Fibroblast of skin of right biceps (primary cell): ENCODE measurements around the gene THSD7B.
"Not testable (repeated sequence)": the region's sequence is repeated elsewhere in the genome, so short reads cannot be mapped to it uniquely, and the experiment has no call there.

Source experiments
- DNase-seq: peaks from one replicate; pipeline ENCODE4 v3.0.0-alpha.2; 2013

Gene THSD7B

GRCh38 chr2:136962105-136962725, 196.9 kb downstream of the THSD7B start:
- DNase-seq: no peak

GRCh38 chr2:136966485-136966884, 201.1 kb downstream of the THSD7B start:
- DNase-seq: no peak

GRCh38 chr2:136980303-136980702, 215.0 kb downstream of the THSD7B start:
- DNase-seq: no peak

- DNase-seq: not testable (repeated sequence)
Observed at GRCh38 chr2:136981689-136982088, 216.3 kb downstream of the THSD7B start.

DNA sequence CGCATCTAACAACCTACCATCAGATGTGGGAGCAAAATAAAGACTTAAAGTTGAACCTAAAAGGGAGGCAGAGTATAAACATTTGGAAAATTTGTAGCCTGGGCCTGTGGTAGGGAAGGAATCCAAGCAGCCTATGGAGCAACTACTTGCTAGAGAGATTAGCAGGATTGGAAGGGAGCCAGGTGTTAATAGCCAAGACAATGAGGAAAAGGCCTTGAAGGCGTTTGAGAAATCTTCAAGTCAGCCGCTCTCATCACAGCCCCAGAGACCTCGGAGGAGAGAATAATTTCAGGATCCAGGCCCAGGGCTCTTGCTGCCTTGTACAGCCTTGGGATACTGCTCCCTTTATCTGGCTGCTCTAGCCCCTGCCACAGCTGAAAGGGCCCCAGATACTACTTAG, 219.7 kb downstream of the THSD7B start:
- DNase-seq: no peak

- DNase-seq: no peak
Observed at GRCh38 chr2:136986605-136987221, 221.4 kb downstream of the THSD7B start.

GRCh38 chr2:136990316-136990715, 225.0 kb downstream of the THSD7B start:
- no peak for DNase-seq

DNA sequence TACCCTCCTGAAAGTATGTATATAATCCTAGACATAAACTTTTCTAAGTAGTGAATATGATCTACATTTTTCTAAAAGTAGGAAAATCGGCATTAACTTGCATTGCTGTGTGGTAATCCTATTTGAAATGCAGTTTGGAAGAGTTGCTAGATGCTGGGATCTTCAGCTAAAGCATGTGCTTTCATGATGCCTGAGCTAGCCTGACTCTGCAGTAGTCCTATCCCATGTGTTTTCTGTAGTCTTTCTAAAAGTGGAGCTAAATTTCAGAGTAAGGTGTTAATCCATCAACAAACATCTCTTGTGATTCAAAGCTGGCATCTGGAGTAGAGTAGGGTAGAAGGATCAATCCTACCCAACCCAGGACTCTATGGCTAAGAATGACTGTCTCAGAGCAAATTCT, 229.4 kb downstream of the THSD7B start:
- DNase-seq: no peak

GRCh38 chr2:136997557-136997956, 232.2 kb downstream of the THSD7B start:
- DNase-seq: no peak

DNA sequence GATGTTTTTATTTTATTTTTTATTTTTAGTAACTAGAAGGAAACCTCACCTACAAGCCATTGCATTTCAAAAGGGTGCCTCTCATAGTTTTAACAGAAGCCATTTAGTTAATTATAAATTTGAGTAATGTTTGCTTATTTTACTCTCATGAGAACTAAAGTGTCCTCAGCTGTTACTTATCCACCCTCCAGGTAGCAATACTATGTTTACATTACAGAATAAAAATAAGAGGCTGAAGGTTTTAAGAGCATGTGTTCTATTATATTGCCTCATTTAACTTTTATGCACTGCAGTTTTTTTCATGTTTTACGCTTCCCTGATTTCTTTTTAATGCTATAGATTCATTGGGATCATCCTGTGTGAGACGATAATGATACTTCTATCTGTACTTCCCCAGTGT, 235.5 kb downstream of the THSD7B start:
- no peak for DNase-seq

GRCh38 chr2:137002896-137003295, 237.6 kb downstream of the THSD7B start:
- no peak for DNase-seq

- DNase-seq: no peak
Observed at GRCh38 chr2:137005210-137005609, 239.9 kb downstream of the THSD7B start.

DNA sequence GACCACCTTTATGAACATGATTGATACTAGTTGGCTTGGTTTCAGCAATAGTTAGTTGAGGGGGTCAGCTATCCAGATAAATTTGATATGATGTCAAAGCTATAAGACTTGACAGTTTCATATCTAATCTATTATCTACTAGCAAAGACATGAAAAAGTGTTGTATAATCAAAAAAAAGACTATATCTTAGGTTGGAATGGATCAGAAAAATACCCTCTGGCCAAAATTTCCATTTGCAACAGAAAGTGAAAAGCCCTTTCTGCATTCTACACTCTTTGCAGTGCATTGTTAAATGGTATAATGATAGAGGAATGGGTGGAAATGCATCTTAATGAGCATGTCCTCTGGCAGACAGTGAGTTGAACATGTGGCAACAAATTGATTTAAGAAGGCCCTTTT, 242.6 kb downstream of the THSD7B start:
- DNase-seq: no peak

GRCh38 chr2:137009953-137010352, 244.6 kb downstream of the THSD7B start:
- DNase-seq: no peak

- DNase-seq: no peak
Observed at GRCh38 chr2:137020452-137021196, 255.3 kb downstream of the THSD7B start.

DNA sequence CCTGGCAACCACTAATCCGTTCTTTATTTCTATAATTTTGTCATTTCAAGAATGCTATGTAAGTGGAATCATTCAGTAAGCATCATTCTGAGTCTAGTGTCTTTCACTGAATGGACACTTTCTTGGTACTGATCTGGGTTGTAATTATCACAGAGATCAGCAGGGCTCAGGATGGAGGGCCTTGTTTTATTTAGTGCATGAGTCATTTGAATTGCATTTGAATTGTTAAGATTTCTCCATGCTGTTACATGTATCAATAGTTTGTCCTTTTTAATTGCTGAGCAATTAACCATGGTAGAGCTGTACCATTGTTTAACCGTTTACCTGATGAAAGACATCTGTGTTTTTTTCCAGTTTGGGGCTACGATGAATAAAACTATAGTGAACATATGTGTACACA, 256.4 kb downstream of the THSD7B start:
- no peak for DNase-seq

- no peak for DNase-seq
Observed at GRCh38 chr2:137023205-137023604, 257.9 kb downstream of the THSD7B start.

- DNase-seq: no peak
Observed at GRCh38 chr2:137031731-137032130, 266.4 kb downstream of the THSD7B start.

GRCh38 chr2:137036619-137037018, 271.3 kb downstream of the THSD7B start:
- no peak for DNase-seq

DNA sequence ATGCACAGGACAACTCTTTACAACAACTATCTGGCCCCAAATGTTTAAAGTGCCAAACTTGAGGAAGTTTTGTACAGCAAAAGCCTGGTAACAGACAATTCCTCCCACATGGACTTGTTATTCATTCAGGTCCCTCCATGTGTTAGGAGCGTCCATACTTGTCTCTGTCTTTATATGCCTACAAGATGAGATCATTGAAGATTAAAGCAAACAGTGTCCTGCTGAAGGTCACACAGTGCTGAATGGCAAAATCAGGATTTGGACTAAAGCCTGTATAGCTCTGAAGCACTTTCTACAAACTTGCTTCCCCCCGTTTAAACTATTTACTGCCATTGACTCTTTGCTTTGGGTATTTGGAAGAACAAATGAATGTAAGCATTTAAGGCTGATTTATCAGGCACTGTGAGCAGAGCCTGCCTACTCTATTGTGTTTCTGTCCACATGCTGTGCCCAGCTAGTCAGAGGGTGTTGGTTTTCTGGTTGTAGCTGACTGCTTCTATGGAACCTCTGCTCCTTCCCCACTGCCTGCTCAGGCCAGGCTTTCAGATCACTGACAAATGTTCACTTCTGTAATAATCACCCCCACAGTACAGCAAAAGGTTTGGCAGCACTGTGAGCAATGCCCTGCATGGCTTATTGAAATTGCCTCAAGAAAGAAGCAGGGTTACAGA, 274.3 kb downstream of the THSD7B start:
- DNase-seq: no peak

DNA sequence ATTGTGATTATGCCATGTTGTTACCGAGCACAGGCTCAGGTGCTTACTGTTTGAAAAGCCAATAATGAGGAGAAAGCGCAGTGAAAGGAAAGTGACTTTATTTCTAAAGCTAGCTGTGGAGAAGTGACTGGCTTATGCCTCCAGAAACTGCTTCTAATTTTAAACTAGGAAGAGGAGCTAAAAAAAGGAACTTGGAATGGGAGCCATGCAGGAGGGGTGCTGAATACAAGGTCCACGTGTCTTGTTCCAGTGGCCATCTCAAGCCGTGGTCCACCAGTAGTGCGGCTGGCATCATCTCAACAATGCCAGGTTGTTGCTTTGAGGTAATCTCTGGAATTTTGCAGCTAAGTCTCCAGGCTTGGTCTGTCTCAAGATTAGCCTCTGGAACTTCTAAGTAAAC, 282.0 kb downstream of the THSD7B start:
- DNase-seq: no peak

GRCh38 chr2:137048455-137048854, 283.1 kb downstream of the THSD7B start:
- DNase-seq: no peak

- DNase-seq: no peak
Observed at GRCh38 chr2:137049518-137049917, 284.2 kb downstream of the THSD7B start.

- DNase-seq: no peak
Observed at GRCh38 chr2:137050949-137051348, 285.6 kb downstream of the THSD7B start.
